Measurements from ENCODE around the gene SHC1.

The SHC1 gene

GRCh38 chr1:154973344-154974101, 3.0 kb upstream of the SHC1 start:
- peak; percentile 92 for DNase-seq

- no peak for DNase-seq
These were observed 2.2 kb upstream of the SHC1 start for GRCh38 chr1:154972517-154973343.

- no peak for DNase-seq
These were observed 1.6 kb upstream of the SHC1 start for GRCh38 chr1:154972213-154972516.

GRCh38 chr1:154971341-154971998, 923 bp upstream of the SHC1 start:
- no peak for DNase-seq

GRCh38 chr1:154969860-154970452, 591 bp downstream of the SHC1 start:
- no peak for DNase-seq

GRCh38 chr1:154969246-154969645, 1.3 kb downstream of the SHC1 start:
- no peak for DNase-seq

- no peak for DNase-seq
These were observed 1.8 kb downstream of the SHC1 start for GRCh38 chr1:154968731-154969130.

- DNase-seq = no peak
These were observed 3.1 kb downstream of the SHC1 start for GRCh38 chr1:154967331-154967950.

- no peak for DNase-seq
These were observed 4.4 kb downstream of the SHC1 start for GRCh38 chr1:154966111-154966510.

GRCh38 chr1:154964359-154964758, 6.2 kb downstream of the SHC1 start:
- DNase-seq = no peak

- DNase-seq = no peak
These were observed 6.9 kb downstream of the SHC1 start for GRCh38 chr1:154963643-154964042.

GRCh38 chr1:154962795-154963330, 7.7 kb downstream of the SHC1 start:
- DNase-seq = no peak

GRCh38 chr1:154962156-154962749, 8.3 kb downstream of the SHC1 start:
- no peak for DNase-seq

- peak; percentile 83 for DNase-seq
These were observed 9.1 kb downstream of the SHC1 start, which contains the start of gene PYGO2 for GRCh38 chr1:154961207-154962155. Gene PYGO2, minus strand, starts transcription at chr1:154961782. Its CDS starts 206 bp downstream, at chr1:154961576.

GRCh38 chr1:154960446-154961136, 10.0 kb downstream of the SHC1 start:
- no peak for DNase-seq

GRCh38 chr1:154959426-154959780, 11.1 kb downstream of the SHC1 start:
- no peak for DNase-seq

- no peak for DNase-seq
These were observed 11.7 kb downstream of the SHC1 start for GRCh38 chr1:154958681-154959425.

- DNase-seq = no peak
These were observed 12.5 kb downstream of the SHC1 start for GRCh38 chr1:154958036-154958435.

GRCh38 chr1:154957091-154957657, 13.4 kb downstream of the SHC1 start:
- no peak for DNase-seq
